GM19328 (cell line): Measurements from ENCODE around the gene CATSPERD.

Experiments
- ATAC-seq: cut with Tn5 transposase; IDR thresholded peaks from one replicate; pipeline ENCODE4 v1.9.1; 2021; ENCODE audit warnings: mild to moderate bottlenecking, moderate library complexity; ENCODE audit not compliant: unreplicated experiment

Gene CATSPERD

DNA sequence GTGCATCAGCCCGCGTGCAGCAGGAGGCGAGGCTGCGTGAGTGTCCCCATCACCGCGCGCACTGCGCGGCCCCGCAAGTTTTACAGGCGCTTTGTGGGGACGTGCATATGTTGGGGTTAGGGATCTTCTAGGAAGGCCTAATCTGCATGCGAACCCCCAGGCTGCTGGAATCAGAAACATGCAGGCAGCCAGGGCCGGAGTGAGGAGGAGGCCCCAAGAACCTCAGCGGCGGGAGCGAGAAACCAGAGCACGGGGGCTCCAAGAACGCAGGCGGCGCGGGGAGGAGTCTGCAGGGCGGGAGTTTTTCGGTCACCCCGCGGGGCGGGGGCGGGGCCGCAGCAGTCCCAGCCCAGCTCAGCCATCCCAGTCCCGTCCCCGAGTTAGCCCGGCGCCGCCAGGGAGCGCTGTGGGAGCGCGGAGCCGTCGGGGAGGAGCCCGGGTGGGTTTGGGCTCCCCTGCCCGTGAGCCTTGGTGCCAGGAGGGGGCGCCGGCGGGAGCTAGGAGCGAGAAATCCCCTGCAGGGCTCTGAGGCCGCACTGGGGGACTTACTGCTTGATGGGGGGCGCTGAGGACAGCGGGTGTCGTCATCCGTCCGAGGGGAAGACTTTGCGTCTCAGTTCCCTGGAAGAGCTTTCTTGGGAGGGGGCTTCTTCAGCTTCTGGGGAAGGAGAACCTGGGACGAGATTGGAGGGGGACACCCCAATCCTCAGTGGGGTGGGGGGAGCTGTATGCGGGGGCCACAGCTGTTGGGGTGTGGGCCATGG, 83.5 kb downstream of the CATSPERD start:
- no peak for ATAC-seq

DNA sequence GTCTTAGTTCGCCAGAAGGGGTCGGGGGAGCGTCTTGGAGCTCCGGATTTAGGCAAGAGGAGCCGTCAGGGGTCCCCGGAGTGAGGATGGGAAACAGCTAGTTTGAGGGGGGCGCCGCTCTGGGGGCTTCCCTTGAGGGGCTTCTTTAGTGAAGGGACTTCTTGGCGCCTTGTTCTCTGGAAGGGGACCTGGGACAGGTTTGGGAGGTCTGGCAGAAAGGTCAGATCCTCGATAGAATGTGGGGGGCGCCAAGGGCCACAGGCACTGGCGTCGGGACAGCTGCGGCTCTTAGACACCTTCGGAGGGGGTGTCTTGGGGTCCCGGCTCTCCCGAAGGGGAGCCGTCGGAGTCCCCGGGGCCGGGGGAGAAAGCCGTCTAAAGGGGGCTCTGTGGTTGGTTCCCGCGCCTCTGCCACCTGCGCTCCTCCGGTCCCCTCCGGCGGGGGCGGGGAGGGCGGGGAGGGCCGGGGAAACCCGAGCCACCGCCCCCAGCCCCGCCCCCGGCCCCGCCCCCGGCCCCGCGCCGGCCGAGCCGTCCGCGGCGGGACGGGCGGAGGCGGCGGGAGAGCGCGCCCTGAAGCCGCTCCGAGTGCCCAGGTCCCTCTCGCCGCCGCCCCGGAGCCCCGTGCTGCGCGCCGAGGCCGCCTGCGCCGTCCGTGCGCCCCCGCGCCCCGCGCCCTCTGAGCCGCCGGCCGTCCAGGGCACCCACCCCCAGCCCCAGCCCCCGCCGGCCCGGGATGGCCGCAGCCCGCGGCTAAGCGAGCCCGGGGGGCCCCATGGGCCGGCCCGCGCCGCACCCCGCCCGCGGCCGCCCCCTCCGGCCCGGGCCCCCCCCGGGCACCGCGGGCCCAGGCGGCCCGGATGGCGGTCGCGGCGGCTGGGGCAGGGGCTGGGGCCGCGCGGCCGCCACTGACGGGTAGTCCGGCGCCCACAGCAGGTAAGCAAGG, 84.4 kb downstream of the CATSPERD start, which contains the start of gene NRTN:
TSS of gene NRTN (plus strand) at position 552 of the 946 bp plus-strand sequence. CDS start 19,099 bp downstream, outside the sequence.
- ATAC-seq, result no peak

- ATAC-seq, result no peak
Measured at GRCh38 chr19:5805462-5806132, 85.2 kb downstream of the CATSPERD start.

- no peak for ATAC-seq
Measured at GRCh38 chr19:5806133-5806489, 85.7 kb downstream of the CATSPERD start.

- ATAC-seq, result no peak
Measured at GRCh38 chr19:5806905-5807304, 86.5 kb downstream of the CATSPERD start.

DNA sequence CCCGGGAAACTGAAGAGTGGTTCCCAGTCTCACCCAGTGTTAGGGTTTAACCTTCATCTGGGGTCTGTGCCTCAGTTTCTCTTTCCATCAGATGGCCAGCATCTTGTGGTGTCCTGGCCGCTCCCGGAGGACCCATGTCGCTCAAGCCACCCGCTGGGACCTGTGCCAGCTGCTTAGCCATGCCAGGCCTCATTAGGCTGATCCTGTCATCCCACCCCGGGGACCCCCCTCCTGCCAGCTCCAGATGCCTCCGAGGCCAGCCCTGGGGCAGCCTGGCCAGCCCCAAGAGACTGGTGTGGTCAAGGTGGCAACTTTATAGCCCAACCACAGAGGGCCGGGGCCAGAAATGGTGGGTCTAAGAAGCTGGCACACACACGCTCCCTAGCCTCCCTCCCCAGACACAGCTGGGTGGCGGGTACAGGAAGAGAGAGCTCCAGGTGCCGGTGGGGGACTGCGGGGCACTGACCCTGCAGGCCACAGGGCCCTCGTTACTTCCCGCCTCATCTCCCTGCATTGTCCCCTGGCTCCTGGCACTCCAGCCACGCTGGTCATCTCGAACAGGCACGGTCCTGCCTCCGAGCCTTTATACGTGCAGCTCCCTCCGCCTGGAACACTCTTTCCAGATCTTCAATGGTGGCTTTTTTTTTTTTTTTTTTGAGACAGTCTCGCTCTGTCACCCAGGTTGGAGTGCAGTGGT, 87.8 kb downstream of the CATSPERD start:
- no peak for ATAC-seq

GRCh38 chr19:5809053-5809452, 88.6 kb downstream of the CATSPERD start:
- ATAC-seq, result no peak

DNA sequence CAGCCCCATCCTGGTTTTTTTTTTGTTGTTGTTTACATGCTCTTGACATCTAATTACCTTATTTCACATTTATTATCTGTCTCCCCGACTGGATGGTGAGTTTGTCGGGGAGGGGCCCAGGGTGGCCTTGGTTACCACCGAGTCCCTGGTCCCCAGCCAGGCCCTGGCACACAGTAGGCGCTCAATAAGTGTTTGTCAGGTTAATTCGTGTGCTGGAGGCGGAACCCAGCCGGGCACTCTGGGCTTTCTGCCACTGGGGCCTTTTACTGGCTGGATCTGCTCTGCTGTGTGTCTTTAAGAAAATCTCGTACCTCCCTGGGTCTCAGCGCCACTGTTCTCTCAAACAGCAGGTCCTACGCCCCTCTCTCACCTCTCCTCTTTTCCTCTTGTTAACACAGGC, 89.0 kb downstream of the CATSPERD start:
- ATAC-seq, result no peak

DNA sequence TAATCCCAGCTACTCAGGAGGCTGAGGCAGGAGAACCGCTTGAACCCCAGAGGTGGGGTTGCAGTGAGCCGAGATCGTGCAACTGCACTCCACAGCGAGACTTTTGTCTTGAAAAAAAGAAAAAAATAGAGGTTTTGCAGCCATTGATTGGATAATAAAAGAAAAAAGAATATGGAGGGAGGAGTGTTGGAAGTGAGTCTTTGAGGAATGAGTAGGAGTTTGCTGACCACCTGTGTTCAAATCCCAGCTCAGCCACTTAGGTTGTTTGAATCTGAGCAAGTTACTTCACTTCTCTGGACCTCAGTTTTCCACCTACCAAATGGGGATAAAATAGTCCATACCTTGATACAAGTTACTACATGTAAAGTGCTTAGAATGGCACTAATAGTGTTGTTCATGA, 90.7 kb downstream of the CATSPERD start:
- no peak for ATAC-seq

DNA sequence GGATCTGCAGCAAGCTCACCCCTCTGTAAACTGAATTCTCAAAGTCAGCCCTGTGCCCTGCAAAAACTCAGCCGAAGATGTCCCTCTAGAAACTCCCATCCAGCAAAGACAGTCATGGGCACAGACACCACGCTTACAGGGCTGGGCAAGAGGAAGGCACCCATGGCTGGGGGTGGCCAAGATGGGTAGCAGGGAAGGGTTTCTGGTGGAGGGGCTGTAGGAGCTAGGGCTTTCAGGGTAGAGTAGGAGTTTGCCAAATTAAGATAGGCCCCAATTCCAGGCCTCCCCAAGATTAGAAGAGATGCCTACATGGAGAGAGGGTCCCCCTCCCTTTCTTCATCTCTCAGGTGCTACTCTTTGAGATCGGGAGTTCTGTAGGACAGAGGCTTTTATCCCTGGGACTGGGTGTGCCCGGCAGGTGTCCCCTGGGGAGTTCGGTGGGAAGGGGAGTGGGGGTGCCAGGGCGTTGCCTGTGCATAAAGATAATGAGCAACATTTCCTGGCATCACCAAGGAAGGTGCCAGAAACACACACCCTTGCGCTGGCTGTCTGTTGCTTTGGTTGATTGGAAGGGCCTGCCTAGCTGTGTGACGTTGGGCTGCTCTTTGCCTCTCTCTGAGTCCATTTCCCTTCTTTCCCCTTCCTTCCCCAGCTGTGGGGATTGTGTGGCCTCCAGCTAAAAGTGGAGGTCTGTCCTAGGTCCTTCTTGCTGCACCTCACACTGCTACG, 93.8 kb downstream of the CATSPERD start:
- ATAC-seq, result no peak

GRCh38 chr19:5814852-5815246, 94.4 kb downstream of the CATSPERD start:
- ATAC-seq, result no peak

DNA sequence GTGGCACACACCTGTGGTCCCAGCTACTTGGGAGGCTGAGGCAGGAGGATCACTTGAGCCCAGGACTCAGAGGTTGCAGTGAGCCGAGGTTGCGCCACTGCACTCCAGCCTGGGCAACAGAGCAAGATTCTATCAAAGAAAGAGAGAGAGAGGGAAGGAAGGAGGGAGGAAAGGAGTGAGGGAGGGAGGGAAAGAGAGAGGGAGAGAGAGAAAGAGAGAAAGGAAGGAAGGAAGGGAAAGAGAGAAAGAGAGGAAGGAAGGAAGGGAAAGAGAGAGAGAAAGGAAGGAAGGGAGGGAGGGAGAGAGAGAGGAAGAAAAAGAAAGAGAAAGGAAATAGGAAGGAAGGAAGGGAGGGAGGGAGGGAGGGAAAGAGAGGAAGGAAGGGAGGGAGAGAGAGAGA, 96.8 kb downstream of the CATSPERD start:
- no peak for ATAC-seq

DNA sequence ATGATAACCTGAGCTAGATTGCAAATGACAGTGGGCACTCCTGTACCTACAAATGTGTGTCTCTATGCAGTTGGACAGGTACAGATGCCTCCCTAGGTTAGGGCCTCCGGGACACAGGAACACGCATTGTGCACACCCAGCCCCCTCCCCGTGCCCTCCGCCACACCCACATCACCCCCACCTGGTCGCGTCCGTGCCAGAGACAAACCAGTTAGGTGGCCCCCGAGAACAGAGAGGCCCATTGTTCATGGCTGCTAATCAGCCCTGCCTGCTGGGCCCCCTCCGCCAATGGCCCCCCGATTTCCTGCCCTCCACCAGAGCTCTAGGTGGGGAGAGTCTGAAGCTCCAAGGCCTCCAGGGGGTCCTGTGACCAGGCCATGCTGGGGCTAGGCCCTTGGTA, 98.2 kb downstream of the CATSPERD start:
- ATAC-seq, result no peak

GRCh38 chr19:5820785-5821184, 100.3 kb downstream of the CATSPERD start:
- no peak for ATAC-seq

- ATAC-seq, result no peak
Measured at GRCh38 chr19:5821521-5822180, 101.2 kb downstream of the CATSPERD start.

DNA sequence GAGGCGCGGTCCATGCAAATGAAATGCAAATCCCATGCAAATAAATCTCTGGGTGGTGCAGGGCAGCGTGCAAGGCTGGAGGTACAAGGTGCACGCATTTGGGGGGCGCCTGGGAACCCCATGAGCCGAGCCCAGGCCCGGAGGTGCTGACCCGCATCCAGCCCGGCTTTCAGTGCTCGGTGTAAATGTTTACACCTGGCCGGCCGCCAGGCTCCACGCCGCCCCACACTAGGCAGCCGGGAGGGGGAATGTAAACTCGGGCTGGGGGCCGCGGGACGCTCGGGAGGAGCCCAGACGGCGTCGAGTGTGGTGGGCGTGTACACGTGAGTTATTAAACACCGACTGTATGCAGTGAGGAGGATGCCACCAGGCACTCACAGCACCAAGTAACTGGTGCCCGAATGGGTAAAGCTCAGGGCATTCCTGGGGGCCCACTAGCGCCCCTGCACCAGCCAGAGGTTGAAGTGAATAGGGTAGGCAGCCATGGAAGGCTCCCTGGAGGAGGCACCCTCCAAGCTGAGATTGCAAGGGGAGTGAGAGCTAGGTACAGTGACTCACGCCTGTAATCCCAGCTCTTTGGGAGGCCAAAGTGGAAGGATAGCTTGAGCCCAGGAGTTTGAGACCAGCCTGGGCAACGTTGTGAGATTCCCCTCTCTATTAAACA, 101.9 kb downstream of the CATSPERD start:
- no peak for ATAC-seq

- ATAC-seq, result no peak
Measured at GRCh38 chr19:5823579-5824281, 103.3 kb downstream of the CATSPERD start.

- ATAC-seq, result no peak
Measured at GRCh38 chr19:5824751-5825150, 104.3 kb downstream of the CATSPERD start.
